Nephron (organoid): ENCODE results near the gene RNPEP.

Experiments used
- H3K27ac Mint-ChIP-seq, 3 experiments: 2 replicates each; pipeline ENCODE4 v1.8.0; 2020; ENCODE audit warnings: mixed read lengths in 3 of 3, mild to moderate bottlenecking in 2 of 3, moderate library complexity in 1 of 3
- H3K27me3 Mint-ChIP-seq: 2 replicates; pipeline ENCODE4 v1.8.0; 2021; ENCODE audit warnings: low read depth, mild to moderate bottlenecking, moderate library complexity, mixed read lengths
- H3K36me3 Mint-ChIP-seq: 2 replicates; pipeline ENCODE4 v1.8.0; 2020; ENCODE audit warnings: low read depth, mixed read lengths
- H3K4me1 Mint-ChIP-seq: 2 replicates; pipeline ENCODE4 v1.8.0; 2020; ENCODE audit warnings: mixed read lengths
- H3K4me3 Mint-ChIP-seq, 3 experiments: 2 replicates each; pipeline ENCODE4 v1.8.0; 2020; ENCODE audit warnings: mild to moderate bottlenecking in 3 of 3, mixed read lengths in 3 of 3, moderate library complexity in 2 of 3
- H3K9me3 Mint-ChIP-seq: 2 replicates; pipeline ENCODE4 v1.8.0; 2020; ENCODE audit warnings: mixed read lengths
- TF ChIP-seq, protein P1 (sequence below), 3 experiments: fragments of 200-600 bp; sonication (generic); IDR thresholded peaks; one replicate each; pipeline ENCODE4 v1.5.0; 2021; ENCODE audit warnings: antibody characterized with exemption in 3 of 3; ENCODE audit not compliant: unreplicated experiment in 3 of 3

The RNPEP gene

DNA sequence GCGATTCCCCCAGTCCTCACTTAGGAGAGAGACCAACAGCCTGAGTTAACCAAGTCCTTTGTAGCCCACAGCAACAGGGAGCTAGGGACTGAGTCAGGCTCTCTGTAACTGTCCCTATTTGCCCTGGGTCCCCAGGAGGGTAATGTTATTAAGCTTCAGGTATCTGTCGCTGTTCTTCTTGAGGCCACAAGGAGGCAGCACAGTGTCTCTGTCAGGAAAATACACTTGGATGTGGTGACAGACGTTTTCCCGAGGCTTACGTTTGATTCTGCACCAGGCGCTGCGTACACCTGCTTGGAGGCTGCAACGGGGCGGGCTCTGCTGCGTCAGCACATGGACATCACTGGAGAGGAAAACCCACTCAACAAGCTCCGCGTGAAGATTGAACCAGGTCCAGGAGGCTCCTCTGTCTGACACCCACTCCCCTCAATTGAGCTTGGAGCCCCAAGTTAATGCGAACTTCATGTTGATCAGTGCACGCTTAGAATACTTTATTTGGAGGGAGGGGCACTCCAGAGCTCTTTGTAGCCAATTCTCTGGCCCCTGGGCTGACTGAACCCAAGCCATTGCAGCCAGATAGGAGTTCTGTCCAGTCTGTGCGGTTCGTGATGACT, 17.3 kb downstream of the RNPEP start:
- Mint-ChIP-seq H3K4me1 (no peaks in the 10 kb centered on the region), H3K9me3 (no peaks in the 10 kb centered on the region)

DNA sequence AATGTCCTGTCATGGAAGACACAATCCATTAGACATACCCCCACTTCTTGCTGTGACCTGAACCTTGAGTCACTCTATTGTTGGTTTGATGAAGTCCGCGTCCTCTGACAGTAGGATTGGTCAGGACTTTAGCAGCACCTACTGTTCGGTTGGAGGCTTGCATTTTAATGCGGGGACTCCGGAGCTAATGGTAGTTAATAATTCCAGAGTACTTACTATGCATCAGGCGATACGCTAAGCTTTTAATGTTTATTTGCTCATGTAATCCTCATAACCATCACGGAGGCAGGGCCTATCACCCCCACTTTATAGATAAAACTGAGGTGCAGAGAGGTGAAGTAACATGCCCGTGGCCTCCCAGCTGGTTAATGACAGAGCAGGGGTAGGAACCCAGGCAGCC, 20.1 kb downstream of the RNPEP start:
- TF ChIP-seq, protein P1, sequence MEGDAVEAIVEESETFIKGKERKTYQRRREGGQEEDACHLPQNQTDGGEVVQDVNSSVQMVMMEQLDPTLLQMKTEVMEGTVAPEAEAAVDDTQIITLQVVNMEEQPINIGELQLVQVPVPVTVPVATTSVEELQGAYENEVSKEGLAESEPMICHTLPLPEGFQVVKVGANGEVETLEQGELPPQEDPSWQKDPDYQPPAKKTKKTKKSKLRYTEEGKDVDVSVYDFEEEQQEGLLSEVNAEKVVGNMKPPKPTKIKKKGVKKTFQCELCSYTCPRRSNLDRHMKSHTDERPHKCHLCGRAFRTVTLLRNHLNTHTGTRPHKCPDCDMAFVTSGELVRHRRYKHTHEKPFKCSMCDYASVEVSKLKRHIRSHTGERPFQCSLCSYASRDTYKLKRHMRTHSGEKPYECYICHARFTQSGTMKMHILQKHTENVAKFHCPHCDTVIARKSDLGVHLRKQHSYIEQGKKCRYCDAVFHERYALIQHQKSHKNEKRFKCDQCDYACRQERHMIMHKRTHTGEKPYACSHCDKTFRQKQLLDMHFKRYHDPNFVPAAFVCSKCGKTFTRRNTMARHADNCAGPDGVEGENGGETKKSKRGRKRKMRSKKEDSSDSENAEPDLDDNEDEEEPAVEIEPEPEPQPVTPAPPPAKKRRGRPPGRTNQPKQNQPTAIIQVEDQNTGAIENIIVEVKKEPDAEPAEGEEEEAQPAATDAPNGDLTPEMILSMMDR (IDR thresholded peaks at IDR 0.05; ENCODE audit: unreplicated experiment in 3 of 3), result no peak
- H3K9me3 Mint-ChIP-seq, result no peaks in the 10 kb centered on the region
- H3K4me1 Mint-ChIP-seq, result no peaks in the 10 kb centered on the region

More for the DNA sequence above, 17.3 kb downstream of the RNPEP start:
- TF ChIP-seq, protein P1 (IDR thresholded peaks at IDR 0.05; ENCODE audit: unreplicated experiment in 3 of 3), result peak; percentile 56 to 69 (median 63)
- H3K27me3 Mint-ChIP-seq, result no peaks in the 10 kb centered on the region
- H3K27ac Mint-ChIP-seq, result peak overlapping the region in 1 of 3 experiments; percentile 29
- no peak overlapping the region for H3K4me3 Mint-ChIP-seq
- H3K36me3 Mint-ChIP-seq, result peaks cover 86% of the 10 kb centered on the region

DNA sequence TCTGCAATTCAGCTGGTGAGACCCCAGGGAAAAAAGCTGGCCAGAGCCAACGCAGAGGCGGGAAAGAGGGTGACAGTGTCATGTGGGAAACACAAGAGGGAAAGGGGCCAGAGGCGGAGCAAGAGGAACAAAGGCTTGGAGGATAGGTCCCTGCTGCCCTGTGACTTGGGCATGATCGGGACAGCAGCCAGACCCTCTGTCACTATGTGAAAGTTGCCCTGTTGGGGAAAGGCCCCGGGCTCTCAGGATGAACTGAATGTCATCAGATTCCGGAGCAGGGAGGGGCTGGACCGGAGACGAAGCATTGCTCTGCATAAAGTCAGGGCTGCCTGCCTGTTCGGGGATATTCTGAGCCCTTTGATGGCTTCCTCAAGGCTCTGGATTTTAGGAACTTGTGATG, 22.3 kb downstream of the RNPEP start:
- H3K27ac Mint-ChIP-seq, result peak overlapping the region in 1 of 3 experiments; percentile 47
- H3K4me3 Mint-ChIP-seq, result no peak overlapping the region
- peaks cover 8% of the 10 kb centered on the region for H3K4me1 Mint-ChIP-seq
- TF ChIP-seq, protein P1 (IDR thresholded peaks at IDR 0.05; ENCODE audit: unreplicated experiment in 3 of 3), result no peak
- H3K9me3 Mint-ChIP-seq, result no peaks in the 10 kb centered on the region
- peaks cover 3% of the 10 kb centered on the region for H3K27me3 Mint-ChIP-seq
- peaks cover 70% of the 10 kb centered on the region for H3K36me3 Mint-ChIP-seq

More for the DNA sequence above, 20.1 kb downstream of the RNPEP start:
- H3K27ac Mint-ChIP-seq, result peak overlapping the region in 1 of 3 experiments; percentile 72
- H3K36me3 Mint-ChIP-seq, result peaks cover 79% of the 10 kb centered on the region
- no peaks in the 10 kb centered on the region for H3K27me3 Mint-ChIP-seq
- no peak overlapping the region for H3K4me3 Mint-ChIP-seq

DNA sequence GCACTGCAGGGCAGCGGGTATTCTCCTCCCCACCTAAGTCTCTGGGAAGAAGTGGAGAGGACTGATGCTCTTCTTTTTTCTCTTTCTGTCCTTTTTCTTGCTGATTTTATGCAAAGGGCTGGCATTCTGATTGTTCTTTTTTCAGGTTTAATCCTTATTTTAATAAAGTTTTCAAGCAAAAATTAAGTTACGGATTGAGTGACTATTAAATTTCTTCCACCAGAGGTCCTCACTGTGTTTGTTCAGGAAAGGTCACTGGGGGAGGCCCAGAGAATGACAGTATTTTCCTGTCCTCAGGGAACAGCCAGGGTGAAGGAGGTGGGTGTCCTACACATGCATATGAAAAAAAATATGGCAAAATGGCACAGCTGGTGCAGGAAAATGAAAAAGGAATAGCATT, 23.5 kb downstream of the RNPEP start:
- peaks cover 4% of the 10 kb centered on the region for H3K27me3 Mint-ChIP-seq
- H3K36me3 Mint-ChIP-seq, result peaks cover 57% of the 10 kb centered on the region
- peak overlapping the region in 2 of 3 experiments; percentile 64 to 68 for H3K27ac Mint-ChIP-seq
- H3K4me3 Mint-ChIP-seq, result no peak overlapping the region
- H3K9me3 Mint-ChIP-seq, result no peaks in the 10 kb centered on the region
- peaks cover 15% of the 10 kb centered on the region for H3K4me1 Mint-ChIP-seq
- TF ChIP-seq, protein P1 (IDR thresholded peaks at IDR 0.05; ENCODE audit: unreplicated experiment in 3 of 3), result peak; percentile 27 to 48 (median 32)

DNA sequence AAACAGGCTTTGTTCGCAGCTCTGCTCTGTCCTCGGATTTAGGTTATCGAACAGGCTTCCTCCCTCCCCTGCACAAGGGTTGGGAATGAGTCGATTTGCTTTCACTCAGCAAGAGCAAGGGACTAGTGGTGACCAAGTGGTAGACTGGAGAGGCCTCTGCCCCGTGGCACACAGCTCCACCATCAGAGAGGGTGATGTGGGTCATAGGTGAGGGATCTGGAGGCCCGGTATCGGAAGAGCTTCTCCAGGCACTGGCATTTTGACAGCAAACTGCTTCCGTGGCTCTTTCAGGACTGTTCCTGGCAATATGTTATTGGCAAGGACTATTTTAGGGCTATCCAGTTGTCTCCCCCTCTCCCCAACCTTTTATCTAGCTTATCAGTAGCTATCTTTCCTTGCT, 24.9 kb downstream of the RNPEP start:
- Mint-ChIP-seq H3K27ac (peak overlapping the region in 2 of 3 experiments; percentile 73 to 98), H3K36me3 (peaks cover 45% of the 10 kb centered on the region), H3K4me3 (no peak overlapping the region), H3K9me3 (no peaks in the 10 kb centered on the region), H3K27me3 (peaks cover 4% of the 10 kb centered on the region), H3K4me1 (peaks cover 15% of the 10 kb centered on the region)
- TF ChIP-seq, protein P1 (IDR thresholded peaks at IDR 0.05; ENCODE audit: unreplicated experiment in 3 of 3), result no peak
